Femur (tissue), 1 donor: ENCODE data around the gene RFTN1.
"Not testable (repeated sequence)": the region's sequence is repeated elsewhere in the genome, so short reads cannot be mapped to it uniquely, and the experiment has no call there.

ENCODE experiments used
- DNase-seq: peaks from one replicate; pipeline ENCODE4 v3.0.0-alpha.2; 2017

The RFTN1 gene

DNA sequence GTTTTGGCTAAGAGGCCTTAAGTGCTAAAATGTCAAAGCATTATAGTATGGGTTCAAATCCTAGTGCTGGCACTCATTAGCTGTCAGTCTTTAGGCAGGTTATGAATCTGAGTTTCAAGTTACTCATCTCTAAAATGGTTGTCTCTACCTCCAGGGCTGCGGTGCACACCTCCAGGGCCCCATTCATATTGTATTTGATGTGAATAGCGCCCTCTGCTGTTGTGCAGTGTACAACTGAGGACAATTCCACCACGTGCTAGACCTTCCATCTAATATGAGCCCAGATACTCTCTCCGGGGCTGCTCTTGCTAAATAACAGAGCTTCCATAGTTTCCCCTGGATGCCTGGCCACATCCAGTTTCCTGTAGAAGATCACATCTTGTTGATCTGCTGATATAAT lies 194.2 kb downstream of the RFTN1 start:
- DNase-seq: no peak

GRCh38 chr3:16318176-16318575 lies 195.3 kb downstream of the RFTN1 start:
- DNase-seq: no peak

- no peak for DNase-seq
Observed at GRCh38 chr3:16317561-16317945, 195.9 kb downstream of the RFTN1 start.

DNA sequence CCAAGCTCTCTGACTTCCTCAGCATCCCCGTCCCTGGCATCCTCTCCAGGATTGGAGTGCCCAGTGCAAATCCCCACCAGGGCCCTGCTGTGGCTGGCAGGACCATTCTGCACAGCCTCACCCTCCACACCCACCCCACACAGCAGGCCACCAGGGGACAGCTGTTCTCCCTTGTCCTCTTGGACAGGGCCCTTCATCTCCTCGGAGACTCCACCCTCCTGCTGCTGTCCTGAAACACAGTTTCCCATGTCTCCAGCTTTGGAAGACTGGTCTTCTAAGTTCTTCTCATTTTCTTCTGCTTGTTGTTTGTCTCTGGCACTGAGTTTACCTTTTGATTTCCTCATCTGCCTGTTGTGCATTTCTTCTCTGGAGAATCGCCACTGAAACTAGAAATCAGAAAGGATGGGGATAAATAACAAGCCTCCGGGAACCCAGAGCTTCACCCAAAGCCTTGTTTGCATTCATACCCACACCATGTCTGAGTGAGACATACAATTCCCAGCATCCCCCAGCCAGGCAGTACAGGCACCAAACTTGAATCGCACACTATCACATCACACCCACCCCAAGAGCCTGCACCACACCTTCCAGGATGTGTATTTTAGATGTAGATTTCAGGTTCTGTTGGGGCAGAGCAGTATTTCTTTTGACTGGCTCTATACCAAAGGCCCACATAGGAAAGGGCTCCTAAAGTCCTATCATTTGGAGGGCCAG lies 196.5 kb downstream of the RFTN1 start:
- DNase-seq: no peak

DNA sequence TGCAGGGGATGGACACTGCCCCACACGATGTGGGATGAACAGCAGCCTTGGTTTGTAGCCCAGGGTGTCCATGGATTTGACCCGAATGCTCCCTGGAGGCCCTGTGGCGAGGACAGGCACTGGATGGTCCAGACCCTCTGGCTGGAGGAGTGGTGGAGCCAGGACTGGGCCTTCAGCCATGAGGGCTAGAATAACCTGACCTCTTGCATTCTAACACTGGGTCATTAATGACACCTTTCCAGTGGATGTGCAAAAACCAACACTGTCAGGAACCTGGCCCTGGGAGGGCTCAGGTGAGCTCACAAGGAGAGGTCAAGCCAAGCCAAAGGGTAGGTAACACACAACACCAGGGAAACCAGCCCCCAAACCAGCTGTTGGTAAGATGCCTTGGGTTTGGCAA lies 197.1 kb downstream of the RFTN1 start:
- no peak for DNase-seq

- no peak for DNase-seq
Observed at GRCh38 chr3:16315623-16316022, 197.9 kb downstream of the RFTN1 start.

- DNase-seq: no peak
Observed at GRCh38 chr3:16313886-16314645, 199.4 kb downstream of the RFTN1 start.

DNA sequence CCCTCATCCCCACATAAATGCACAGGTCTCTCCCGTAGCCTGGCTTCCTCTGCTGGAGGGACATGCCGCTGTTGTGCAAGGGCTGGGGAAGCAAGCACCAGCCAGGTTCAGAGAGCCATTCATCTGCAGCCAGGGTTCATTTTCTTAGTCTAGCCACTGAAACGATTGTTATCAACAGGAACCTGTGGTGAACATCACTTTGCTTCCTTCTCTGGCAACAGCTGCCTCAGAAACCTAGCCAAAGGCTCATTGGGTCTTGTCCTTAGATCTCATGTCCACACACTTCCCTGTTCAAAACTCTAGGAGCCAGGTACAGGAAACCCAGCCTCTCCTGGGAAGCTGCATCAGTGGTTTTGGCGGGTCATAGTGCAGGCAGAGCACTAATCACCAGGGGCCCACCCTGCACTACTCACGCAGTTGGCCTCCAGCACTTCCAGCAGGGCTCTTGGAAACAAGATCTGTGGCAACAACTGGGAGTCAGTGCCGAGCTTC lies 201.5 kb downstream of the RFTN1 start:
- no peak for DNase-seq

- not testable (repeated sequence) for DNase-seq
Observed at GRCh38 chr3:16310486-16310885, 203.0 kb downstream of the RFTN1 start.

DNA sequence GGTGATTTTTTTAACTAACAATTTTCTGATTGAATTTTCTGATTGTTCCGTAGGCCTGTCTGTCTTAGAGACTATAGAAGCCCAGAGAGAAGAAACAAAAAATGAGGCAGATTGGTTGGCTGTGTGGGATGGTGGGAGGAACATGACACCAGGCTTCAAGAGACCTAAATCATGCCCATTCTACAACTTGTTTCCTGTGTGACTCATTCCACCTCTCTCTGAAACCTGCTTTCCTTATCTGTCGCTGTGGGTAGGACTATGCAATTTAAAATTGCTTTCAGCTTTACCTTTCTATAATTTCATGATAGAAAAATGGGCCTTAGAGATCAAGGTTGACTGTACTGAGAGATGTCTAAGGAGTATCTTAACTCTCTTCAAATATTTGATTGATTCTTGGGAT lies 203.9 kb downstream of the RFTN1 start:
- no peak for DNase-seq

GRCh38 chr3:16308727-16309126 lies 204.8 kb downstream of the RFTN1 start:
- DNase-seq: no peak

DNA sequence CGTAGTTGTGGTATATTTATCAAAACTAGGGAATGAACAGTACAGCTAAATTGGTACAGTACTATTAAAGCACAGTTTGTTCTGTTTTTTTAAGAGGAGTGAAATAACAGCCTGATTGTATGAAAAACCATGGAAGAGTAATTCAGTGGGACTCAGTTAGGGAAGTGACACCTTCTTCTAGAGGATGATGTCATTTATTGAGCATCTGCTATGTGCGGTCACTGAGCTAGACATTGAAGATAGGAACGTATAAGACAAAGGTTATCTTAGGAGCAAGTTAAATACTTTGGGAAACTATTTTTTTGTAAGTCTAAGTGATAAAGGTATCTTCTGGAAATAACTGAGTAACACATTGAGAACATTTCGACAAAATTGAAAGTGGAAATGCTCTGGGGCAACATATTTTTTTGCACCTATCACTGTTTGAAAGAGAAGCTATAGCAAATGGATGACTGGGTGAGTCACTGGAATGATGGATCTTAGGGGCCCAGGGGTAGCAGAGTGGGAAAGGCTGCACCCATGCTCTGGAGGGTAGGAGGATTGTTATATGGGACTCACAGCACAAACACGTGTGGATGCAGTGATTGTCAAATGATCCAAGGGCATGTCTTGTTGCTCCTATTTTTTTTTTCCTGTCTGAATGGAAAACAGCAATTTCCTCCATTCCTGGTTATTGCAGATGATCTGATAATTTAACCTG lies 205.5 kb downstream of the RFTN1 start:
- DNase-seq: no peak

GRCh38 chr3:16305111-16305541 lies 208.4 kb downstream of the RFTN1 start:
- no peak for DNase-seq

DNA sequence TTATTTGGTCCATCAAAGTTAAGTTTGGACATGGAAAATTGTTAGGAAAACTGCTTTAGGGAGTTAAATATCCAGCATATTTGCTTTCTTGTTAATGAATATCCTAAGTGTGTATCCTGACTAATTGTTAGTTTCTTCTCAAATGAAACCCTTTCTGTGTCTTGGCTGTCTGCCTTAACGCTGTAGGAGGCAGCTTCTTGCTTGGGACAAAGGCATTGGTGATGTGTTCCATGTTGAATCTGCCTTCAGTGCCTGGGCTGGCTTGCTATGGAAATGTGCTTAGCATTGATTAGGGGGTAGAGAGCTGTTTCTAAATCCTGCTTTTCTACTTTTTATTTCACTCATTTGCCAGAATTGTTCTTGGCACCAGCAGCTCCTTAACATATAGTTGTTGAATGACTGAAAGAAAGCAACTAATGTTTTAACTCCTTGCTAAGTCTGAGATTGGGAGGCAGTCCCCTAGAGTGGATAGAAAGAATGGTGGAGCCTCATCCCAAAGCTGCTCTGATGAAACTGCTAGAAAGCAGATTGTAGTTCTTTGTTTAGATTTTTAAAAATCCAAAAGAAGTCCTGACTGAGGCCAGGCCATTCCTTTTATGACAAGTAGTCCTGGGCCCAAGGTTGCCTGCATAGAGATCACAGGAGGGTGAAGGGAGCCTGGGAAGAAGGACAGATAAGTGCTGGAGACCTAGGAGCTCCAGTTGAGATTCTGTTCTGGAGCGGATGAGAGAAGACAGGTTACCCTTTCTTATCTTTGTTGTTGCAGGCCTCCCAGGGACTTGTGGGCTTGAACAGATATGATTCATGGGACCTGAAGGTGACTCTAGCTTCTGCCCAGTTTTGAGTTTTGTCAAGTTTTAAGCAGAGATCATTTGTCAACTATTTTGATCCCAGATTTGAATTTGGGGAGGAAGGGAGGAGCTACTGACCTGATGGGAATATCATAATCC lies 209.2 kb downstream of the RFTN1 start:
- no peak for DNase-seq

DNA sequence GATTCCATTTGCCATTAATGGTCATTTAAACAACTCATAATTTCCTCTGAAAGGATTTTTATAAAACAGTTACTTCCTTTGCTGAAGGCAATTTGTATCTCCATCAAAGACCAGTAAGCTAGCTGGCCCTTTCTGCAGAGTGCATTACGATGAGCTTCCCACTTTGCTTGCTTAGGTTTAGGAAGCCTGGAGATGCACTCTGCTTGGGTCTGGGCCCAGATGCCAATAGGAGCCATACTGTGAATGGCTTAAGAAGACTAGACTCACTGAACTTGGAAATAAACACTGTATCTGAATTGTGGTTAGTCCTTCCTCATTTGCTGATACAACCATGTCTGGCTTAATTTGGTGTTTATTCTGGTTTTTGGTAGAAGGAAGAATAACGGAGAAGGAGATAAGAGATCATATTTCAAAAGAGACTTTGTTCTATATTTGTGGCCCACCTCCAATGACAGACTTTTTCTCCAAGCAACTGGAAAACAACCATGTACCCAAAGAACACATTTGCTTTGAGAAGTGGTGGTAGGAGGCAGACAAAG lies 210.4 kb downstream of the RFTN1 start:
- no peak for DNase-seq

DNA sequence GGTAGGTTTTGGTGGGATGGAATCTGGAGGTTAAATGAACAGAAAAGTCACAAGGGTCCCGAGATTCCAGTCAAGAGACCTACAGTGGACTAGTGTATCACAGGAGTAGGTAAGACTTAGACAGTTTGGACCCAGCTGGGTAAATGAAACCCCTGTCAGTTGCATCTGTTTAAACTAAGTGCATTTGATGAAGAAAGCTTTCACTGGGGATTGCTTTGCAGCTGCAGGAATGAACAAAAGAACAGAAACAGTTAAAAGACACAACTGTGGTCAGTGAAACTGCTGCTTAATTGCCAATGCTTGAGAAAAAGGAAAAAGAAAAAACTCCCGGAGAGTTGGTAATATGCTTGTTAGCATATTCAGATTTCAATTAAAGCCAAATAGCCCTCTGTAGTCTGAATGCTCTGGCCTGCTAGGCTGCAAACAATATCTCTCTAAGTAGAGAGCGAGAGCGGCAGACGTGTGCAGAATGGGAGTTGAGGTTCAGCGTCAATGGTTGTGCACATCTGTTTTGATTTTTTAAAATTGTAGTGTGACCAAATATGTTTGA lies 211.3 kb downstream of the RFTN1 start:
- DNase-seq: no peak

- DNase-seq: no peak
Observed at GRCh38 chr3:16301507-16301906, 212.0 kb downstream of the RFTN1 start.

GRCh38 chr3:16300881-16301359 lies 212.6 kb downstream of the RFTN1 start:
- no peak for DNase-seq

DNA sequence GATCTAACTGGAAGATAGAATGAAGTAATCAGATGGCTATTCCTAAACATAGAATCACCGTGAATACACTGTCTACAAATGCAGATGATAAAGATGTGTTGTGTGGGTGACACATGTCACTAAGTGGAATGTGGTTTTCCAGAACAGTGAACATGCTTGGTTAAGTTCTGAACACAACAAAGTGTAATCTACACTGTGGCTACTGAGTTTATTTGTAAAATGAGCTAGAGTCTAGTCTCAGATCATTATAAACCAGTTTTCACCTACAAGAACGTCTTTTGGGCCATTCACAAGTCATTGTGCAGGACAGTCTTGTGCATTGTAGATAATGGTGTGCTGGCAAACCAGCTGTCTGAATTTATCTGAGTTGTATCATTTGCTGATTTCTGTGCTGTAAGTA lies 213.2 kb downstream of the RFTN1 start:
- no peak for DNase-seq

DNA sequence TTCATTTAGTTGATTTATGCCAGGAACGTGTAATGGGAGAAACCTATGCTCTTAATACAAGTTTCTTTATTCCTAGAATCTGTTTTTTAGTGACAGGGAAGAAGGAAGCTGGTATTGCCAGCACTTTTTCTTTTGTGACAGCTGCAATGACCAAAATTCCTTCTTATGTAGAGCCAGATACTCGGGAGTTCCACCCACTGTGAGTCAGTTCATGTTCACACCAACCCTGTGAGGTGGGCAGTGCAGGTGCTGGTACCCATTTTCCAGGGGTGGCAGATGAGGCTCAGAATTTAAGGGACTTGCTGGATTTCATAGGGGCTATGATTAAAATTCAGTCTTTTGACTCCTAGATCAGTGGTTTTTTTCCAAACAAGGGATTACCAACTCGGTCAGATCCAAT lies 213.8 kb downstream of the RFTN1 start:
- no peak for DNase-seq

DNA sequence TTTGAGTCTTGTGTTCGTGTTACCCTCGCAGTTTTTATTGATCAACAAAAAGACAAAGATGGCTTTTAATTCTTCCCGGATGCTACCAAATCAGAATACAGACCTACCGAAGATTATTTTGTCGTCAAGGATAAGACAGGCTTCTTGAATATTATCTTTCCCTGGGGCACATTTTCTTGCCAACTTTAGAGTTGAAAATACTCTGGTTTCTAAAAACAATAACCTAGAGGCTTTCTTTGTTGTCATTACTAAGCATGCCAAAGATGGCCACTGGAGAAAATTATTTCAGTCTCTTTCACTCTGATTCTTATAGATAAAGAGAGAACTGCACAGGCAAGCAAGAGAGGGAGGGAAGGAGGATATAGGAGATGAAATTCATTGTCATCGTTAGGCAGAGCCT lies 214.6 kb downstream of the RFTN1 start:
- no peak for DNase-seq
